Stimulated activated CD8-positive, alpha-beta memory T cell treated with anti-CD3 and anti-CD28 coated beads, Interleukin-15, amount 100 ng/mL, for 1 hour (primary cell): Measurements from ENCODE around the gene RREB1.
A peak's percentile ranks its signal among the peaks of the same experiment; 100 is the strongest.

Experiments
- DNase-seq: peaks from one replicate; pipeline ENCODE4 v3.0.0-alpha.2; 2020; ENCODE audit warnings: low read depth

RREB1 gene

DNA sequence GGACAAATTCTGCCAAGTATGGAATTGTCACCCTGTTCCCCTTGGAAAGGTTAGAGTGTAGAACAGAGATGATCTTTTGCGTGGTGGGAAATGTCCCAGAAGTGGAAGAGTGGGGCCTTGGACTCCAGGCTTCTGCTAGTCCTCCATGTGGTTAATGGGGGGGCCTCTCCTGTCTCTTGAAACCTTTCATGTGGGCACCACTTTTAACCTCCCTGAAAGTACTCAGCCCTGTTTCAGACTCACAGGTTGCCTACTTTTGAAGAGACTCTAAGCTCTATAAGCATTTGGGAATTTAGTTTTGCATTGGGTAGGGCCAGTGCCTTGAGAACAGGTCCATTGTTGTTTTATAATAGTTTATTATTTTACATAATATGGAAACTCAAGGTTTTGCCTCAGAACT is 17.5 kb downstream of the RREB1 start:
- no peak for DNase-seq

- DNase-seq: no peak
Observed at GRCh38 chr6:7126754-7127153, 19.0 kb downstream of the RREB1 start.

GRCh38 chr6:7127680-7128079 is 19.9 kb downstream of the RREB1 start:
- DNase-seq: no peak

DNA sequence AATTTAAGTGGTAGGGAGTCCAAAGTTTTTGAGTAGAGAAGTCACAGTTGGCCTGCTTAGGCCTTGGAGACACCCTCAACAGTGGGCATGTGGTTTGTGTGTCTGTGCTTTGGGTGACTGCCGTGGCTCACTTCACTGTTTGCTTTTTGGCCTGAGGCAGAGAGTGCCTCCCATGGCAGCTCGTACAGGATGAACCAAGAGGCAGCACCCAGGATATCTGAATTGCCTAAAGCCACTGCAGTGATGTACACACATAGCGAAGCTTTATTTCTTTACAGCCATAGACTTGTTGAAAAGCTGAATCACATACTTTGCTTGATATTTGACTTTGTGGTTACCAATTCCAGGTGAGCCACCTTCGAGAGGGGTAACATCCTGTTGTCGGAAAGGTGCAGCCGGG is 21.6 kb downstream of the RREB1 start:
- DNase-seq: no peak

DNA sequence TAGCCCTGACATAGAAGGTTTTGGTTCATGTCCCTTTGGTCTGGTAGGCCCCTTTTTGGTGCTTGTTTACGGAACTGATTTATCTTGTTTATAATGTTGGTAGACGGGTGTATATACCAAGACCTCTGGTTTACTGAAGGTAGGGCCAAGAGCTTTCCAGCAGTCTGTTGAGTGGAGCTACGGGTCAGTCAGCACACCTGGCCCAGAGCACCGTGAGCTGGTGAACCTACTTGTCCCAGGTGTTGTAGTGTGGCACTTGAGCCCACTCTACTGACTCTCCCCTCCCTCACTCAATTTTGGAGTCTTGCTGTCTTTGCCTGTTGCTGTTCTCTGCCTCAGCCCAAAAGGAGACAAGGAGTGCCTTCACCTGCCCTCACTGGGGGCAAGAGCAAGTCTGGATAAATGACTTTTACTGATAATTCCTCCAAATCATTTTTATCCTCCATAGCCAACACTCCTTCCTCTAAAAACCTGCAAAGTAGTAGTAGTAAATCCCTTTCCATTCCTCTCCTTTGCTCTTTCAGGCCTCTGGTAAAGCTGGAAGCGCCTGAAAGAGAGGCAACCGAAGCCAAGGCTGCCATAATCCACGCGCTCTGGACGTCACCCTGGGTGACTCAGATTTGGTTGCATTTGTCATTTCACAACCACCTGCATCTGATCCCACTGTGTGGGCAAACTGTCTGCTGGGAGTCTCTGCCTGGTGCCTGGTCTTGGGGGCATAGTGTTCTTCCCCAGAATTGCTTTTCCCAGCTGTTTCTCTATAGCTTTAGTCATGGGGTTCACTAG is 22.2 kb downstream of the RREB1 start:
- no peak for DNase-seq

- DNase-seq: no peak
Observed at GRCh38 chr6:7131390-7131789, 23.6 kb downstream of the RREB1 start.

DNA sequence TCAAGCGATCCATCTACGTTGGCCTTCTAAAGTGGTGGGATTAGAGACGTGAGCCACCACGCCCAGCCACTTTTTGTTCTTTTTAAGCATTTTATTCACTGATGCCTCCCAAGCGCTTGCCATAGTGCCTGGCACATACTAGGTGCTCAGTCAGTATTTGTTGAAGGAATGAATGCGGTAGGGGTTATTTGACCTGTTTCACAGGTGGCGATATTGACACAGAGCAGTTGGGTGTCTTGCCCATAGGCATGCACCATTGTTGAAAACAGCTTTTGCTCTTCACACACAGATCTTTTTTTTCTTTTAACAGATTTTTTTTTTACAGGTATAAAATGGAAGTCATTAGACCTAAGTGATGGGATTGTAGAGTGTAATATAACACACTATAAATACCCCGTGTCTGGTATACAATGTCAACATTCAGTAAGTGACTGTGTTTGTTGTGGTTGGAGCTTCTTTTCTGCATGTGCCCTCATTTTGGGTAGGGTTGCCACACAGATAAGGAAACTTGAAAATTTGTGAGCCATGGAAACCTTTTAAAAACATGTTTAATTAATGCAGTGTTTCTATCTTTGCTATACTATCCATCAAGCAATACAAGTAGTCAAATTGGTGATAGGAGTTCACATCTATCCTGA is 24.8 kb downstream of the RREB1 start:
- DNase-seq: no peak

DNA sequence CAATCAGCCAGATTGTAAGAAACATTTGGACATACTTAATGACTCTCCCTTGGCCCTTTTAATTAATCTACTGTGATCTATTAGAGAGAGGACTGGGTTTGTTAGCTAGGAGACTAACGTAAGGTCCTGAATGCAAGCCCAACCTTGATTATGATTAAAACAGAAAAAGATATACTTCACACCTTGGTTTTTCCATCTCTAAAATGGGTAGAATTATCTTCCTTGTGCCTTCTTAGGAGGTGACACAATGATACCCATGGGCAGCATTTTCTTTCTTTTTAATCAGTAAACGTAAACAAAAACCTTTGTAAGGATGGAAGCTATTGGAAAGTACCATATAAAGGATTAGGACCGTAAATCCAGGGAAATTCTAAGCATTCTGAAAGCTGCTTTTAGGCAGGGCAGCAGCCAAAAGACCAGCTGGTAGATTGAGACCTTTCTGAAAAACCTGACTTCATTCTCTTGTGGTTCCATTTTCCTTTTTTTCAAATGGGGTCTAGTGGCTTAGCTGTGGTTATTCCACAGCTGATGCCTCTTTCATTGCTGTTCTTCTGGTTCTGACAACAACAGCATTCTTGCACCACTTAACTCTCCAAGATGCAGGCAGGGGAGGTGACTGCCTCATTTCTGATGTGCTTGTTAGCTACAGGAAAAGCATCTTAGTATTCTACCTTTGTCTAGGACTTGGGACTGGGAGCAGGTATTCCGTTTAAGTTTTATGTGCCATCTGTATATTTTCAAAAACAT is 27.4 kb downstream of the RREB1 start:
- DNase-seq: no peak

GRCh38 chr6:7135755-7136154 is 28.0 kb downstream of the RREB1 start:
- no peak for DNase-seq

GRCh38 chr6:7136859-7137334 is 29.1 kb downstream of the RREB1 start:
- DNase-seq: no peak

- DNase-seq: no peak
Observed at GRCh38 chr6:7137335-7138045, 29.7 kb downstream of the RREB1 start.

DNA sequence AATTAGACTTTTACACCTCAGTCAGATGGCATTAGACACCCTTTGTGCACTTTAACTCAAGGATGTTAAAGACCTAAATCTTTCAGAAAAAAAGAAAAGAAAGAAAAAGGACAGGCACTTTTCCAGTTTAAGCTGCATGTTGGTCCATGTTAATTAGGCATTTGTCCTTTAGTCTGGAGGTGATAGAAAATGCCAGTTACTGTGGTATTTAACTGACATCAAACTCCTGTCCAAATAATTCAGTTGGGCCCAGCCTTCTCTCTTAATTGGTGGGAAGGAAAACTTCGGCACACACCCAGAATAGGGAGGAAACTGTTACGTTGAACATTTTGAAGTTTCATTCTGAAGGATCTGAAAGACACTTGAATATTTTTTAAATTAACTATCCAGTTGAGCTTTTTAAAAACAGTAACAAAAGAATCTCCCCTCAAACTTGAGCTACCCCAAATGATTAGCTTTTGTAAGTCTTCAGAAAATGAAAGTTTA is 30.3 kb downstream of the RREB1 start:
- no peak for DNase-seq

- DNase-seq: no peak
Observed at GRCh38 chr6:7138921-7139358, 31.2 kb downstream of the RREB1 start.

- no peak for DNase-seq
Observed at GRCh38 chr6:7139835-7140470, 32.2 kb downstream of the RREB1 start.

GRCh38 chr6:7140631-7141378 is 33.0 kb downstream of the RREB1 start:
- DNase-seq: peak; percentile 59

- DNase-seq: no peak
Observed at GRCh38 chr6:7142228-7142801, 34.6 kb downstream of the RREB1 start.

DNA sequence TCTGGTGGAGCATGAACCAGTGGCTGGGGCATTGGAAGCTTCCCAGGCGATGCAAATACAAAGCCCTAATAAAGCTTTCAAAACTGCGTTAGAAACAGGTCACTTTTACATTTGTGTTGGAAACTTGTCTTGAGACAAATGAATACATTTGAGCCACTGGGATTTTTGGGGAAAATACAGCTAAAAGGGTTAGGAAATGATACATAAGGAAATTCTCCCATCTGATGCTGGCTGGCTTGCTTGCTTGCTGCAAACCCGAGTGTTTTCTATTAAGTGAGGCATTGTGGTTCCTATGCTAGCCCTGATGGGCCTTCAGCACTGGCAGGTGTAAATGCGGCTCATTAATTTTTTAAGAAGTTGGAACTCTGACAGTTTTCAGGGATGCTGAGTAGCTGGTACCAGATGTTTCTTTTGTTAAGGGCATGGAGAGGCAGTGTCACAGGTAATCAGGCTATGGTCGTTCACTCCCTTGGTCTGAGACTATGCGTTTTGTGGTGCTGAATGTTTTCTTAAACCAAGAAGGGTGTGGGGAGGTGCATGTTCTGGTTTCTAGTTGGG is 35.2 kb downstream of the RREB1 start:
- no peak for DNase-seq

GRCh38 chr6:7143476-7143974 is 35.8 kb downstream of the RREB1 start:
- no peak for DNase-seq

DNA sequence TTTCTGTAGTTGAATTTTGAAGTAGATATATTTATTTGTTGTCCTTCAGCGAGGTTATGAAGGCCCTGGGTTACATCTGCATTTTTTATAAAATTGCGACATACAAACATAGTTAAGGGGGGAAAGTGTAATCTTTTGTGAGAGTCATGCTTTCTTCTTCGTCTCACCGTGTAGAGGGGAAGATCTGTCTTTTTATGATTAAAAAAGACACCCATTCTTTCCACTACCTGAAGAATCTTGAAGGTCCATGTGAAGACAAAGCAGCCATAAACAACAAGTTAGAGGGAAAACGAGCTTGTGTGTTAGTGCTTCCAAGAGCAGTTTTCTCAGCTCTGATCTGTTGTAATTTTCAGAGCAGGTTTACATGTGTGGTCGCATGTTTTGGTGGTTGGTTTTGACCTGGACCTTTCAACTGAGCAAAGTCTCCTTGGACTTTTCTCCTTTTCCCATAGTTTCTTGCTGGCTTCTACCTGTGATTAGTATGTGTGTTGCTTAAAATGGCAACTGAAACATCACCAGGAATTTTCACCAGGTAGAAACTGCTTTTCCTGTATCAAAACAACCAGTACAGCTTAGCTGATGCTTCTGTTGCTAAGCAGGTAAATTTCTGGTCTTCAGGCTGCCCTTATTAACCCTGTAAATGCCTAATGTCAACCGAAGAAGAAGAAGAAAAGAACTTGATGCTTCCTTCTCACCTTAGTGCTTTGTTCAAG is 37.3 kb downstream of the RREB1 start:
- DNase-seq: no peak

DNA sequence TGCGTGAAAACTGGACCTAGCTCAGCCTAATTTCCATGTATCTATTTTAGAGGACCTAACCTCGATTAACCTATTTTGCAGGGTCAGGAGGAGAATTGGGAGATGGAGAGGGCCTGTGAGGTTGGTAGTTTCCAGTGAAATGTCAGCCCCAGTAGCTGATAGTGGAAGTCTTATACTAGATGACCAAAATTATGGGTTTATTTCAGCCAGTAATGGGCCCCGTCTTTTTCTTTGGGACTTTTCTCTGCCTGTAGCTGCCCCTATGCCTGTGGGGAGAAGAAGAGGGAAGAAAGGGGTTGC is 37.8 kb downstream of the RREB1 start:
- DNase-seq: no peak
